MCF 10A (cell line): ENCODE results near the gene MTHFD1L. TPM values are rescaled to one million over a fixed set of nuclear protein-coding genes. Genes with fewer than 3 reads are reported as not detected.

Source experiments
- BruUV-seq: library from RNA; stranded (reverse); fragments of 400-500 nt; replicated peaks from 2 replicates; lab custom pipeline; 2021; lab: Mats Ljungman, UMichigan
- CTCF ChIA-PET: fragments of 300-600 bp; sonication (Branson Sonifier 250); formaldehyde crosslinking; extraction: SDS; loops from one replicate; lab custom pipeline; 2021; ENCODE audit warnings: antibody characterized with exemption, inconsistent platforms; lab: Yijun Ruan, JAX
- POLR2A ChIA-PET: fragments of 300-600, 350-650 bp; sonication (Branson Sonifier 250); formaldehyde crosslinking; extraction: SDS; loops from one replicate; lab custom pipeline; 2020; ENCODE audit warnings: antibody characterized with exemption, inconsistent platforms; lab: Yijun Ruan, JAX
- DNase-seq: peaks from one replicate; pipeline ENCODE4 v3.0.0-alpha.2; 2018; ENCODE audit not compliant: unreplicated experiment
- H3K27ac Mint-ChIP-seq: one replicate; pipeline ENCODE4 v1.8.0; 2022; ENCODE audit warnings: mild to moderate bottlenecking, low read depth, mixed read lengths; ENCODE audit not compliant: unreplicated experiment
- H3K27me3 Mint-ChIP-seq: one replicate; pipeline ENCODE4 v1.8.0; 2022; ENCODE audit warnings: mixed read lengths; ENCODE audit not compliant: insufficient read depth, unreplicated experiment
- H3K36me3 Mint-ChIP-seq: one replicate; pipeline ENCODE4 v1.8.0; 2022; ENCODE audit warnings: mild to moderate bottlenecking, moderate library complexity, mixed read lengths; ENCODE audit not compliant: insufficient read depth, unreplicated experiment
- H3K4me1 Mint-ChIP-seq: one replicate; pipeline ENCODE4 v1.8.0; 2022; ENCODE audit warnings: mixed read lengths; ENCODE audit not compliant: insufficient read depth, unreplicated experiment
- H3K4me3 Mint-ChIP-seq: one replicate; pipeline ENCODE4 v1.8.0; 2022; ENCODE audit warnings: mild to moderate bottlenecking, moderate library complexity, mixed read lengths; ENCODE audit not compliant: unreplicated experiment
- H3K9me3 Mint-ChIP-seq: one replicate; pipeline ENCODE4 v1.8.0; 2022; ENCODE audit warnings: mixed read lengths; ENCODE audit not compliant: unreplicated experiment
- intact Hi-C: fragments of 100-400 bp; cut with micrococcal nuclease; formaldehyde crosslinking; loops from 2 replicates; pipeline ENCODE4 v1.14.1; 2022
- total RNA-seq: library from RNA; stranded (reverse); gene quantifications from 2 replicates; pipeline ENCODE4 v1.2.3, GENCODE V29; 2022
- TF ChIP-seq, protein P1 (sequence below): fragments of 200-600 bp; IDR thresholded peaks from one replicate; pipeline ENCODE4 v1.8.0; 2022; ENCODE audit warnings: antibody characterized with exemption, mild to moderate bottlenecking; ENCODE audit not compliant: unreplicated experiment

The MTHFD1L gene
- total RNA-seq, 1 experiment from 2014 or later: 110 TPM

DNA sequence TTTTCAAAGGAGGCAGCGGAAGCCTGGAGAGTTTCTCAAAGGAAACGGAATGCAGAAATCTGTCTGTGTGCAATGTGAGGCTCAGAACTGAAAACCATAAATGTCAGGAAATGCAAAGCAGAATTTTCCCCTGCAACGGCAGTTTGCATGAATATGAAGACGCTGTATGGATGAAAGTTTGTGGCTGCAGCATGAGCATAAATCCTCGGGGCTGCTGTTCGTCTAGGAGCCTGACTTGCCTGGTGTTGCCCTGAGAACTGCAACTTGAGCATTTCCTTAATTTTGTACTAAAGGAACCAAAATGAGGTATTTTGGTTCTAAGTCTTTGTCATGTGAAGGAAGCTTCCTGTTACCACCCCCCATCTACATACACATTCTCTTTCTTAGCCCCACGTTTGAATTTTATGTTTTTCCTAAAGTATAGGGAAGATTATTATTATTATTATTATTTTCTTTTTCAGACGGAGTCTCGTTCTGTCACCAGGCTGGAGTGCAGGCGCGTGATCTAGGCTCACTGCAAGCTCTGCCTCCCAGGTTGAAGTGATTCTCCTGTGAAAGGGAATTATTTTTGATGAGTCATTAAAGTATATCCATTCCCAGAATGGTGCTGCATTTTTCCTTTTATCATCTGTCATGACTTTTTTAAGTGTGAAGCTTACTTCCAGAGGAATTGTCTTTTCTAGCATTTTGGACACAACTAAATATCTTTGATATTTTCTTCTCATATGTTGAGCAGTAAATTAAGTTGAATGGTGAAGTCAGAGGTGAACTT is 33.1 kb downstream of the MTHFD1L start:
- H3K9me3 Mint-ChIP-seq: no peaks in the 10 kb centered on the region
- BruUV-seq: no TSS peak

DNA sequence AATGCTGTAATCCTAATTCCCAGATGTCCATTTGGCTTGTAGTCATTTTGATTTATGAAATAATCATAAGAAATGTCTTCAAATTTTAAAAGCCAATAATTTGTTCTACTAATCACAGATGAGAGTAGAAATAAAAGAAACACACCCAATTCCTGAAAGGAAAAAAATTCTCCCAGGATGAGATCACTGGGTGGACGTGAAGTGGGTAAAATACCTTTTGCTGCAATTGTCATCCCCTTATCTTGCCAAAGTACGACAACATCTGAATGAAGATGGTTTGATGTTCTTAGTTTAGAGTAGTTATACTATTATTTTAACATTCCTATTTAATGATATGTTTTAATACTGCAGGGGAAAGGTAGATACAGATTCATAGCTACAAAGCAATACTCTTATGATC is 33.7 kb downstream of the MTHFD1L start:
- H3K9me3 Mint-ChIP-seq: no peaks in the 10 kb centered on the region
- CTCF ChIA-PET: interaction anchor here (1.2 kb wide), 1 partner anchor 19 kb away, joined by 3 read pairs; no protein-coding TSS in a partner anchor
- intact Hi-C loops: no loop called here
- POLR2A ChIA-PET: interaction anchor here (1.4 kb wide), 1 partner anchor 23 kb away, joined by 3 read pairs; no protein-coding TSS in a partner anchor
- no peaks in the 10 kb centered on the region for H3K27me3 Mint-ChIP-seq
- no peak overlapping the region for H3K4me3 Mint-ChIP-seq
- TF ChIP-seq, protein P1, sequence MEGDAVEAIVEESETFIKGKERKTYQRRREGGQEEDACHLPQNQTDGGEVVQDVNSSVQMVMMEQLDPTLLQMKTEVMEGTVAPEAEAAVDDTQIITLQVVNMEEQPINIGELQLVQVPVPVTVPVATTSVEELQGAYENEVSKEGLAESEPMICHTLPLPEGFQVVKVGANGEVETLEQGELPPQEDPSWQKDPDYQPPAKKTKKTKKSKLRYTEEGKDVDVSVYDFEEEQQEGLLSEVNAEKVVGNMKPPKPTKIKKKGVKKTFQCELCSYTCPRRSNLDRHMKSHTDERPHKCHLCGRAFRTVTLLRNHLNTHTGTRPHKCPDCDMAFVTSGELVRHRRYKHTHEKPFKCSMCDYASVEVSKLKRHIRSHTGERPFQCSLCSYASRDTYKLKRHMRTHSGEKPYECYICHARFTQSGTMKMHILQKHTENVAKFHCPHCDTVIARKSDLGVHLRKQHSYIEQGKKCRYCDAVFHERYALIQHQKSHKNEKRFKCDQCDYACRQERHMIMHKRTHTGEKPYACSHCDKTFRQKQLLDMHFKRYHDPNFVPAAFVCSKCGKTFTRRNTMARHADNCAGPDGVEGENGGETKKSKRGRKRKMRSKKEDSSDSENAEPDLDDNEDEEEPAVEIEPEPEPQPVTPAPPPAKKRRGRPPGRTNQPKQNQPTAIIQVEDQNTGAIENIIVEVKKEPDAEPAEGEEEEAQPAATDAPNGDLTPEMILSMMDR: no peak
- DNase-seq: no peak
- no TSS peak for BruUV-seq
- no peak overlapping the region for H3K27ac Mint-ChIP-seq
- peaks cover 65% of the 10 kb centered on the region for H3K36me3 Mint-ChIP-seq
- H3K4me1 Mint-ChIP-seq: peaks cover 21% of the 10 kb centered on the region

More for the DNA sequence above, 33.1 kb downstream of the MTHFD1L start:
- Mint-ChIP-seq H3K36me3 (peaks cover 59% of the 10 kb centered on the region), H3K27me3 (no peaks in the 10 kb centered on the region), H3K4me3 (no peak overlapping the region), H3K27ac (no peak overlapping the region), H3K4me1 (peaks cover 21% of the 10 kb centered on the region)
- TF ChIP-seq, protein P1: no peak
- POLR2A ChIA-PET: no interaction called here
- CTCF ChIA-PET: interaction anchor here (0.6 to 9.8 kb wide), 3 partner anchors 19 to 426 kb away, joined by 3 to 116 read pairs (median 3); no protein-coding TSS in a partner anchor
- intact Hi-C loops: no loop called here
- DNase-seq: no peak

DNA sequence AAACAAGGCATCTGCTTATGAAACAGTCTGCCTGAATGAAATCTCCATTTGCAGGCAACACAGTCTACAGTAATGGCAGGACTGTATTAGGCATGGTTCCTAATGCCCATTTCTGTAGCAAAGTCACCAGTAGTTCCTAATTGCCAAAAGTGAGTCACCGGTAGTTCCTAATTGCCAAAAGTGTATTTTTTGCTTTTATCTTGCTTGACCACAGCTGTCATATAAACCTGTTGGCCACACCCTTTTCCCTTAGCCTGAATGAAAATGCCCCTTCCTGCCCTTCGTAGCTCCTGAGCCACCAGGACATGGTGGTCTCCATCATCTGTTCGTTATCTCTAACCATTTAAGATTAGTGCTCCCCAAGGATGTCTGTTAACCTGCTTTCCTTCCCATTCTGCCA is 34.5 kb downstream of the MTHFD1L start:
- POLR2A ChIA-PET: interaction anchor here (0.7 to 1.4 kb wide), 2 partner anchors 23 to 1097 kb away, joined by 3 read pairs; no protein-coding TSS in a partner anchor
- peaks cover 17% of the 10 kb centered on the region for H3K4me1 Mint-ChIP-seq
- no peak overlapping the region for H3K27ac Mint-ChIP-seq
- BruUV-seq: no TSS peak
- H3K9me3 Mint-ChIP-seq: no peaks in the 10 kb centered on the region
- no peak for DNase-seq
- no peak overlapping the region for H3K4me3 Mint-ChIP-seq
- CTCF ChIA-PET: interaction anchor here (1.2 kb wide), 1 partner anchor 20 kb away, joined by 3 read pairs; no protein-coding TSS in a partner anchor
- TF ChIP-seq, protein P1: no peak
- intact Hi-C loops: no loop called here
- no peaks in the 10 kb centered on the region for H3K27me3 Mint-ChIP-seq
- peaks cover 65% of the 10 kb centered on the region for H3K36me3 Mint-ChIP-seq

DNA sequence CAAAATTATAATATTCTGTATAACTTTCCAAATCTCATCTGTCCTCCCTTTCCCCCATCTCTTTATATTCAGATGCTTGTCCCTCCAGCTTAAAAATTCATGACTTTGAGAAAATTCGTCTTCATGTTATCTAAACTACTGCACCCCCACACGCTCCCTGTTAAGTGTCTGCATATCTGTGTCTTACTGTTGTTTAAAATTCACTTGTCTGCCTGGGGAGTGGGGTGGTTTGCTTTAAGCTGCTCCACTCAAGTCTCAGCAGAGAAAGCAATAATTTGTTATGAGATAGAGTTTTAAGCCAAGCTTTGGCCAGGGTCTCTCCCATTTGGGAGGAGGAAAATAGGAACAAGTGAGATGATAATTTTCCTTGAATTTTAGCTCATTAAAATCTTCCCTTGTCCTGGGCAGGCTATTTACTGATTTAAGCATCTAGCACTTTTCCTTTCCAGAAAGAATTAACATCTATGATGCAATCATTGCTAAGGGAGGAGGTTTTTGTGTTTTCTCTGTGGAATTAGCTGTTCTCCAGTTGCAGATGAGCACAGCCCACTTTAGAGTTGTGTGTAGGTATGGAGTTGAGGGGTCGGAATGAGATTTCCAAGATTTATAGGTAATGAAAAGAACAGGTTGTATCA is 36.8 kb downstream of the MTHFD1L start:
- ChIA-PET POLR2A (interaction anchor here (0.7 to 2.0 kb wide), 3 partner anchors 8 to 20 kb away, joined by 3 to 4 read pairs (median 3); no protein-coding TSS in a partner anchor), CTCF (interaction anchor here (0.6 to 3.7 kb wide), 5 partner anchors 10 to 423 kb away, joined by 3 to 35 read pairs (median 4); no protein-coding TSS in a partner anchor)
- intact Hi-C loops: no loop called here
- H3K27ac Mint-ChIP-seq: no peak overlapping the region
- H3K4me3 Mint-ChIP-seq: no peak overlapping the region
- no peaks in the 10 kb centered on the region for H3K9me3 Mint-ChIP-seq
- peaks cover 14% of the 10 kb centered on the region for H3K4me1 Mint-ChIP-seq
- DNase-seq: no peak
- BruUV-seq: no TSS peak
- TF ChIP-seq, protein P1: no peak
- H3K27me3 Mint-ChIP-seq: no peaks in the 10 kb centered on the region
- peaks cover 71% of the 10 kb centered on the region for H3K36me3 Mint-ChIP-seq
